Measurements from ENCODE around the gene FGD5. TPM values are rescaled to one million over a fixed set of nuclear protein-coding genes. Genes with fewer than 3 reads are reported as not detected.

Gene FGD5, protein sequence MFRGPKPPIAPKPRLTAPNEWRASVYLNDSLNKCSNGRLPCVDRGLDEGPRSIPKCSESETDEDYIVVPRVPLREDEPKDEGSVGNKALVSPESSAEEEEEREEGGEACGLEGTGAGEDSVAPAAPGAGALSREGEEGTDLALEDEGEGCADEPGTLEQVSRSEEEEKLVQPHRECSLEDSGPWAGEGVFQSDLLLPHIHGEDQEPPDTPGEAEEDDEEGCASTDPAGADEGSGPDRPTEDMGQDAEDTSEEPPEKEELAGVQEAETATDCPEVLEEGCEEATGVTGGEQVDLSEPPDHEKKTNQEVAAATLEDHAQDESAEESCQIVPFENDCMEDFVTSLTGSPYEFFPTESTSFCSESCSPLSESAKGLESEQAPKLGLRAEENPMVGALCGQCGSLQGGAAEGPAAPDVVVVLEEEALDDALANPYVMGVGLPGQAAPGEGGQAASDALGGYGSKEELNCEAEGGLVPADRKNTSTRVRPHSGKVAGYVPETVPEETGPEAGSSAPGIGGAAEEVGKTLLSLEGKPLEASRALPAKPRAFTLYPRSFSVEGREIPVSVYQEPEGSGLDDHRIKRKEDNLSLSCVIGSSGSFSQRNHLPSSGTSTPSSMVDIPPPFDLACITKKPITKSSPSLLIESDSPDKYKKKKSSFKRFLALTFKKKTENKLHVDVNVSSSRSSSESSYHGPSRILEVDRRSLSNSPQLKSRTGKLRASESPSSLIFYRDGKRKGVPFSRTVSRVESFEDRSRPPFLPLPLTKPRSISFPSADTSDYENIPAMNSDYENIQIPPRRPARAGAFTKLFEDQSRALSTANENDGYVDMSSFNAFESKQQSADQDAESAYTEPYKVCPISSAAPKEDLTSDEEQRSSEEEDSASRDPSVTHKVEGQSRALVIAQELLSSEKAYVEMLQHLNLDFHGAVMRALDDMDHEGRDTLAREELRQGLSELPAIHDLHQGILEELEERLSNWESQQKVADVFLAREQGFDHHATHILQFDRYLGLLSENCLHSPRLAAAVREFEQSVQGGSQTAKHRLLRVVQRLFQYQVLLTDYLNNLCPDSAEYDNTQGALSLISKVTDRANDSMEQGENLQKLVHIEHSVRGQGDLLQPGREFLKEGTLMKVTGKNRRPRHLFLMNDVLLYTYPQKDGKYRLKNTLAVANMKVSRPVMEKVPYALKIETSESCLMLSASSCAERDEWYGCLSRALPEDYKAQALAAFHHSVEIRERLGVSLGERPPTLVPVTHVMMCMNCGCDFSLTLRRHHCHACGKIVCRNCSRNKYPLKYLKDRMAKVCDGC (N-terminal part only)
- total RNA-seq (2022; extraction: Qiagen RNA extraction; ENCODE audit: low read depth) = 0.05 to 0.15 TPM (median 0.09 TPM) in 4 of 5 replicates, not detected in the other

DNA sequence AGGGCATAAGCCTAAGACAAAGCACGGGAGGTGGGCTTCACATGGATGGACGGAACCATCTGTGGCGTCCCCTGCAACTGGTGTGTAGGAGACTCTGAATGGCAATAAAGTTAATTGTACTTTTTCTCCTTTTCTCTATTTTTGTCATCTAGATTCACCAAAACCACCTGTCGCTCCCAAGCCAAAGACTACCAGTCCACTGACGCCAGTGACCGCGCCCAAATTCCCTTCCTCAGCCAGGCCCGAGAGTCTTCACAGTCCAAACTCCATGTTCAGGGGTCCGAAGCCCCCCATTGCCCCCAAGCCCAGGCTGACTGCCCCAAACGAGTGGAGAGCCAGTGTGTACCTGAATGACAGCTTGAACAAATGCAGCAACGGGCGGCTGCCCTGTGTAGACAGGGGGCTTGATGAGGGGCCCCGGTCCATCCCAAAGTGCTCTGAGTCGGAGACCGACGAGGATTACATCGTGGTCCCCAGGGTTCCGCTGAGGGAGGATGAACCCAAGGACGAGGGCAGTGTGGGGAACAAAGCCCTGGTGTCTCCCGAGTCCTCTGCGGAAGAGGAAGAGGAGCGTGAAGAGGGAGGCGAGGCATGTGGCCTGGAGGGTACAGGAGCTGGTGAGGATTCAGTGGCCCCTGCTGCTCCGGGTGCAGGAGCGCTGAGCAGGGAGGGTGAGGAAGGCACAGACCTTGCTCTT lies at the start of gene FGD5:
FGD5 (plus strand) TSS at position 159 of the 697 bp plus-strand sequence; CDS start at position 269, 110 bp downstream.

DNA sequence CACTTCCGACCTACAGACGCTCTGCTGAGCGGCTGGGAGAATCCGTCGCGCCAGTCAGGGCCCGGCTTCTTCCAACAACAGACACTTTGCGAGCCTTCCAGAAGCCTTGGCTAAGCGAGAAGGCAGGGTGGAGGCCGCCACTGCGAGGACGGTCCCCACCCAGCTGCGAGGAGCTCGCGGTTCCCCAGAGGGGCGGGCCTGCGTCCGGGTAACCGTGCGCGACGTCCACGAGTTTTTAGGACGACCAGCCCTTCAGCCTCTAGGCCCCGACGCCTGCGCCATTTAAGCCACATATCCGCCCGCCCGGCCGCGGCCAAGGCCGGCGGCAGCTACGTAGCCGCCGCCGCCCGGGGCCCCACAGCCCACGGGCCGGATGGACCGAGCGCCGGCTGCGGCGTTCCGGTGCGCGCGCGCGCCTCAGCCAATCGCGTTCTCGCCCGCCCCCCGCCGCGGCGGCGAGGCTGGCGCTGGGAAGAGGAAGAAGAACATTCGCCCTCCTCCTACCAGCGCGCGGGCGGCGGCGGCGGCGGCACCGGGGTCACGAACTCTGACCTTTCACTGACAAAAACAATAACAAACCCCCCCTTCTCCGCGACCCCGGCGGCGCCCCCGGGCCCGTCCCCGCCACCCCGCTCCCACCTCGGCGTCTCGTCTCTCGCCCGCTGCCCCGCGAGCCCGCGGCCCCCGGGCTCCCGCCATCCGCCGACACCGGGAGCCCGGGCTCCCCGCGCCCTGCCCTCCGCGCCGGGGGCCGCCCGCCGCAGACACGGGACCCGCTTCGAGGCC lies 128.5 kb downstream of the FGD5 start, which contains the start of gene NR2C2:
NR2C2 (plus strand) TSS at position 484 of the 786 bp plus-strand sequence. CDS start 56,332 bp downstream, outside the sequence.

Other genes starting within 250 kb of the FGD5 start
- 10.9 to 13.5 TPM (median 11.9 TPM) in 5 replicates for gene CCDC174, start 167.2 kb upstream of the FGD5 start, total RNA-seq (2022; extraction: Qiagen RNA extraction; ENCODE audit: low read depth)
- 0.03 TPM in 2 of 5 replicates, not detected in the others for gene C3orf20, start 143.8 kb upstream of the FGD5 start, total RNA-seq (2022; extraction: Qiagen RNA extraction; ENCODE audit: low read depth)
- gene NR2C2, start 128.6 kb downstream of the FGD5 start, total RNA-seq (2022; extraction: Qiagen RNA extraction; ENCODE audit: low read depth) = 11.8 to 22.6 TPM (median 17.9 TPM) in 5 replicates
- 39.5 to 64.1 TPM (median 56.4 TPM) in 5 replicates for gene MRPS25, start 246.4 kb downstream of the FGD5 start, total RNA-seq (2022; extraction: Qiagen RNA extraction; ENCODE audit: low read depth)